T-cell (primary cell): ENCODE results near the gene HIRIP3. TPM values are rescaled to one million over a fixed set of nuclear protein-coding genes. Genes with fewer than 3 reads are reported as not detected.

Experiments used
- ATAC-seq, 4 experiments: fragments of 200-7000 bp in 3 of 4; fragments of 150-1000 bp in 1 of 4; cut with Tn5 transposase; replicated peaks in 1 of 4; 1 replicate in 3 of 4; 2 replicates in 1 of 4; pipeline ENCODE4 v1.10.0; 2021; ENCODE audit warnings: moderate library complexity in 3 of 4, mild to moderate bottlenecking in 2 of 4, moderate number of reproducible peaks in 1 of 4
- CTCF ChIA-PET, 2 donors: fragments of 300-600 bp; sonication (Branson Sonifier 250); formaldehyde crosslinking; loops; one replicate each; lab custom pipeline; 2022; ENCODE audit warnings: antibody characterized with exemption in 2 of 2; lab: Charles Lee
- POLR2A ChIA-PET, 2 donors: fragments of 300-600 bp; sonication (Branson Sonifier 250); formaldehyde crosslinking; loops; one replicate each; lab custom pipeline; 2022; ENCODE audit warnings: antibody characterized with exemption in 2 of 2; lab: Charles Lee
- DNase-seq, 35 experiments: peaks; one replicate each; pipeline versions ENCODE4 v3.0.0 to v3.0.0-alpha.2; 2013 to 2023
- H3K27ac ChIP-seq: one replicate; pipeline ENCODE4 v1.5.1; 2013; ENCODE audit warnings: low read length
- H3K27me3 ChIP-seq, 2 experiments: replicated peaks in 1 of 2; 1 replicate in 1 of 2; 2 replicates in 1 of 2; pipeline versions ENCODE4 v1.6.1 to v1.7.0; 2013; ENCODE audit warnings: low read length in 1 of 2, mixed read lengths in 1 of 2; ENCODE audit not compliant: control insufficient read depth in 2 of 2, insufficient read depth in 2 of 2; ENCODE audit errors: extremely low read depth in 1 of 2
- H3K36me3 ChIP-seq, 2 donors: 1 replicate in 1 of 2; 2 replicates in 1 of 2; pipeline versions ENCODE4 v1.6.1 to v1.7.0; 2013; ENCODE audit warnings: low read length in 1 of 2; ENCODE audit not compliant: control insufficient read depth in 2 of 2, insufficient read depth in 1 of 2; ENCODE audit errors: extremely low read depth in 1 of 2
- H3K4me1 ChIP-seq, 2 experiments: 1 replicate in 1 of 2; 2 replicates in 1 of 2; pipeline versions ENCODE4 v1.6.1 to v1.7.0; 2013; ENCODE audit warnings: low read length in 2 of 2, mixed read lengths in 1 of 2; ENCODE audit not compliant: insufficient read depth in 2 of 2, control insufficient read depth in 1 of 2; ENCODE audit errors: extremely low read depth in 1 of 2
- H3K4me3 ChIP-seq, 2 donors: 1 replicate in 1 of 2; 2 replicates in 1 of 2; pipeline versions ENCODE4 v1.5.1 to v1.7.0; 2013; ENCODE audit warnings: mild to moderate bottlenecking in 2 of 2, low read length in 1 of 2, moderate library complexity in 1 of 2; ENCODE audit not compliant: control insufficient read depth in 1 of 2; ENCODE audit errors: extremely low read depth in 1 of 2
- H3K9me3 ChIP-seq: 2 replicates; pipeline ENCODE4 v1.7.0; 2013
- H3K27ac Mint-ChIP-seq, 2 donors: one replicate each; pipeline ENCODE4 v1.8.0; 2020 to 2021; ENCODE audit warnings: mild to moderate bottlenecking in 2 of 2, mixed read lengths in 2 of 2
- H3K27me3 Mint-ChIP-seq, 2 donors: one replicate each; pipeline ENCODE4 v1.8.0; 2021 to 2022; ENCODE audit warnings: mixed read lengths in 2 of 2
- H3K36me3 Mint-ChIP-seq: one replicate; pipeline ENCODE4 v1.8.0; 2021; ENCODE audit warnings: mixed read lengths
- H3K4me1 Mint-ChIP-seq, 3 donors: one replicate each; pipeline ENCODE4 v1.8.0; 2020 to 2022; ENCODE audit warnings: mixed read lengths in 3 of 3, mild to moderate bottlenecking in 1 of 3
- H3K4me3 Mint-ChIP-seq, 3 donors: one replicate each; pipeline ENCODE4 v1.8.0; 2020 to 2022; ENCODE audit warnings: mild to moderate bottlenecking in 3 of 3, mixed read lengths in 3 of 3, moderate library complexity in 3 of 3
- H3K9me3 Mint-ChIP-seq, 3 donors: one replicate each; pipeline ENCODE4 v1.8.0; 2020 to 2022; ENCODE audit warnings: mixed read lengths in 3 of 3
- WGBS: methylation state at CpG from one replicate; pipeline ENCODE4 v1.1.5; 2013; ENCODE audit warnings: missing lambda C conversion rate; ENCODE audit not compliant: insufficient coverage; 5-methylcytosine and 5-hydroxymethylcytosine counted together
- total RNA-seq, 35 experiments: library from RNA in 6 of 35; stranded (reverse) in 6 of 35; fragments of 120-200 nt in 1 of 35; gene quantifications; one replicate each; pipeline versions ENCODE4 v1.2.1 to v1.2.4 and lab custom pipeline; 2013 to 2026

Gene HIRIP3
- total RNA-seq, 5 donors from 2014 or later (not counting 1 experiment from before 2014, with no cell fraction given): 15.0 to 22.8 (median 20.3) TPM

GRCh38 chr16:30007378-30007895 is 12.0 kb upstream of the HIRIP3 start:
- Histone ChIP-seq H3K4me3 (no peak overlapping the region), H3K27ac (no peak overlapping the region), H3K4me1 (peaks cover 3 to 31% of the 10 kb centered on the region in 2 experiments), H3K9me3 (no peaks in the 10 kb centered on the region), H3K27me3 (peaks cover 4 to 44% of the 10 kb centered on the region in 2 experiments), H3K36me3 (peaks cover 3 to 9% of the 10 kb centered on the region in 2 donors)
- Mint-ChIP-seq H3K27me3 (peaks cover 4 to 25% of the 10 kb centered on the region in 2 donors), H3K9me3 (no peaks in the 10 kb centered on the region), H3K4me1 (peaks cover 6 to 15% (median 15%) of the 10 kb centered on the region in 3 donors), H3K4me3 (no peak overlapping the region), H3K36me3 (no peaks in the 10 kb centered on the region), H3K27ac (no peak overlapping the region)
- CTCF ChIA-PET: no interaction called here
- ATAC-seq (no peak), DNase-seq (no peak)
- POLR2A ChIA-PET: no interaction called here
- WGBS: 82% methylated on average over 6 of the region's 11 CpGs

DNA sequence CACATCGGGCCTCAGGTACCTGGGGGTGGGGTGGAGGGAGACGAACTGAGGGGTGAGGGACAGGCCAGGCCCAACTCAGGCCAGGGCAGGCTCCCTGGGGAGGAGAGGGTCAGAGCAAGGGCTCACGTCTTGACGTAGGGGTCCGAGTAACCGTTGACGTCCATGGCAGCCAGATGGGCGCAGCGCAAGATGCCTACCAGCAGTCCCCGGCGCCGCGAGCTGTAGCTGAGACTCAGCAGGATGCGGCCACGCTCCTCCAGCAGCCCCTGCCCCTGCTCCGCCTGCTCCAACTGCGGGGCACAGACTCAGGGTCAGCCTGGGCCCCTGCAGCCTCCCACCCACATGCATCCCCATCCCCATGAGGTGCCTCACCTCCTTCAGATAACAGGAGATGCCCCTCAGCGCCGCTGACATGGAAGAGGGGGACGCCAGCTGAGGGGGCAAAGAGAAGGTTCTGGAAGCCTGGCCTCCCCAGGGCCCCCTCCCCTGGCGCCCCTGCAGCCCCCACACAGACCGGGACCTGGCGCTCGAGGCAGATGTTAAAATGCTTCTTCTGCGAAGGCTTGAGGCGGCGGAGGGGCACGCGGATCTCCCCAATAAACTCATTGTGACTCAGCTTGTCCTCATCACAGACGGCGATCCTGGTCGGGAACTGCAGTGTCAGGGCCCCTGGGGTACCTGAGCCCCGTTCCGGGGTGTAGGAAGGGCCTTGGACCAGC is 11.4 kb upstream of the HIRIP3 start:
- 94% methylated on average over 31 of the region's 34 CpGs for WGBS
- H3K27me3 Mint-ChIP-seq: peaks cover under 1 to 21% of the 10 kb centered on the region in 2 donors

GRCh38 chr16:30006095-30006473 is 10.7 kb upstream of the HIRIP3 start:
- peaks cover 0 to 20% of the 10 kb centered on the region in 2 donors for H3K27me3 Mint-ChIP-seq
- H3K9me3 ChIP-seq: no peaks in the 10 kb centered on the region
- no peak overlapping the region for H3K4me3 Mint-ChIP-seq
- CTCF ChIA-PET: no interaction called here
- peaks cover 4 to 31% of the 10 kb centered on the region in 2 experiments for H3K27me3 ChIP-seq
- H3K27ac Mint-ChIP-seq: no peak overlapping the region
- H3K27ac ChIP-seq: no peak overlapping the region
- H3K9me3 Mint-ChIP-seq: no peaks in the 10 kb centered on the region
- H3K4me1 ChIP-seq: peaks cover 3 to 24% of the 10 kb centered on the region in 2 experiments
- DNase-seq (no peak), ATAC-seq (no peak)
- H3K4me3 ChIP-seq: no peak overlapping the region
- peaks cover 7 to 17% of the 10 kb centered on the region in 2 donors for H3K36me3 ChIP-seq
- POLR2A ChIA-PET: no interaction called here
- 97% methylated on average over 18 of the region's 18 CpGs for WGBS
- peaks cover 7% of the 10 kb centered on the region for H3K36me3 Mint-ChIP-seq
- H3K4me1 Mint-ChIP-seq: peaks cover 8 to 11% (median 10%) of the 10 kb centered on the region in 3 donors

More for the DNA sequence above, 11.4 kb upstream of the HIRIP3 start:
- ChIA-PET CTCF (interaction anchor here in 1 of 2 donors (0.6 kb wide), 1 partner anchor 306 kb away, joined by 7 read pairs; no protein-coding TSS in a partner anchor), POLR2A (no interaction called here)
- Histone ChIP-seq H3K4me1 (peaks cover 3 to 28% of the 10 kb centered on the region in 2 experiments), H3K27me3 (peaks cover 4 to 38% of the 10 kb centered on the region in 2 experiments), H3K9me3 (no peaks in the 10 kb centered on the region), H3K27ac (no peak overlapping the region), H3K36me3 (peaks cover 3 to 10% of the 10 kb centered on the region in 2 donors), H3K4me3 (no peak overlapping the region)
- H3K4me1 Mint-ChIP-seq: peaks cover 7 to 12% (median 11%) of the 10 kb centered on the region in 3 donors
- H3K27ac Mint-ChIP-seq: no peak overlapping the region
- H3K9me3 Mint-ChIP-seq: no peaks in the 10 kb centered on the region
- DNase-seq (no peak), ATAC-seq (no peak)
- peaks cover 6% of the 10 kb centered on the region for H3K36me3 Mint-ChIP-seq
- H3K4me3 Mint-ChIP-seq: no peak overlapping the region

- CTCF ChIA-PET: no interaction called here
- peak in 22 of 35 experiments; percentile 22 to 67 (median 33) for DNase-seq
Measured at GRCh38 chr16:30005341-30006094, 10.1 kb upstream of the HIRIP3 start.

DNA sequence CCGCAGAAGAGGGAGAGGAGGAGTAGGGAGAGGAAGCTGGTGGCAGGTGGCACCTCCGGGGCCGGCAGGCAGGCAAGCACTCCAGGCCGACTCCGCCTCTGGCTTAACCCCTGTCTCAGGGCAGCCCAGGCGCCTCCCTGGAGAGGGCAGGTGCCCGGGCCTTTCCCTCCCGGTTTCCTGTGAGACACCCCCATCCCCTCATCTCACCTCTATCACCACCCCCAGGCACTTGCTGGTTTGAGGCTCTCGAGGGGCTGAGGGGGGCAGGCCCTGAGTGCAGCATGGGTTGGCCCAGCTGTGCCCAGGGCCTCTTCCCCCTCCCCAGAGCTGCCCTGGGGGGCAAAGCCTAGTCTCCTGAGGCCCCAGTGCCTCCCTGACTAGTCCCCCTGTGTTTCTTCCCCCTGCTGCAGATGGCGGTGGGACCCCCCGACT is 9.4 kb upstream of the HIRIP3 start:
- DNase-seq (no peak), ATAC-seq (peak in 2 of 4 experiments; percentile 6 to 43)
- Histone ChIP-seq H3K4me3 (no peak overlapping the region), H3K27me3 (peaks cover 0 to 20% of the 10 kb centered on the region in 2 experiments), H3K27ac (no peak overlapping the region), H3K9me3 (no peaks in the 10 kb centered on the region), H3K36me3 (peaks cover 7 to 26% of the 10 kb centered on the region in 2 donors), H3K4me1 (peaks cover 0 to 14% of the 10 kb centered on the region in 2 experiments)
- H3K27ac Mint-ChIP-seq: no peak overlapping the region
- ChIA-PET POLR2A (no interaction called here), CTCF (interaction anchor here in 1 of 2 donors (0.7 kb wide), 1 partner anchor 1213 kb away, joined by 6 read pairs; no protein-coding TSS in a partner anchor)
- WGBS: no CpG with 5 or more reads among the region's 11 CpGs
- H3K4me1 Mint-ChIP-seq: peaks cover 4 to 8% (median 5%) of the 10 kb centered on the region in 3 donors
- no peak overlapping the region for H3K4me3 Mint-ChIP-seq
- H3K27me3 Mint-ChIP-seq: peaks cover 0 to 13% of the 10 kb centered on the region in 2 donors
- H3K9me3 Mint-ChIP-seq: no peaks in the 10 kb centered on the region
- peaks cover 7% of the 10 kb centered on the region for H3K36me3 Mint-ChIP-seq

More at GRCh38 chr16:30005341-30006094, 10.1 kb upstream of the HIRIP3 start:
- Histone ChIP-seq H3K27ac (no peak overlapping the region), H3K27me3 (peaks cover 3 to 27% of the 10 kb centered on the region in 2 experiments), H3K9me3 (no peaks in the 10 kb centered on the region), H3K4me1 (peaks cover 2 to 21% of the 10 kb centered on the region in 2 experiments), H3K4me3 (no peak overlapping the region), H3K36me3 (peaks cover 7 to 23% of the 10 kb centered on the region in 2 donors)
- POLR2A ChIA-PET: no interaction called here
- WGBS: 82% methylated on average over 29 of the region's 35 CpGs
- H3K4me1 Mint-ChIP-seq: peaks cover 8 to 10% (median 9%) of the 10 kb centered on the region in 3 donors
- H3K27ac Mint-ChIP-seq: no peak overlapping the region
- peak; percentile 44 to 77 (median 64) for ATAC-seq
- no peaks in the 10 kb centered on the region for H3K9me3 Mint-ChIP-seq
- no peak overlapping the region for H3K4me3 Mint-ChIP-seq
- H3K27me3 Mint-ChIP-seq: peaks cover 0 to 19% of the 10 kb centered on the region in 2 donors
- peaks cover 7% of the 10 kb centered on the region for H3K36me3 Mint-ChIP-seq

DNA sequence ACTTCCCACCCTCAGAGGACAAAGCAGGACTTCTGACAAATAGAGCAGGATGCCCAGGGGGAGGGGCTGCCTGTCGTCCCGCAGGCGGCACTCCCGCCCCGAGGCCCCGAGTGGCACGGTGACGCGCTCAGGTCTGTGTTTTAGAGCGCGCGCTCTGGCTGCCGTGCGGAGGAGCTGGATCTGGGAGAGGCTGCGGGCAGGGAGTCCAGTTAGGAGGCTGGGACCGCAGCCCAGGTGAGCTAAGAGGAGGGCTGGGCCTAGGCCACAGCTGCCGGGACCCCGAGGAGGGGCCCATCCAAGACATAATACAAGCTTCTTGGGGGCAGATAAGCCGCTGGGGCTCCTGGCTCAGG is 9.0 kb upstream of the HIRIP3 start:
- no peak overlapping the region for H3K4me3 Mint-ChIP-seq
- WGBS: 91% methylated on average over 15 of the region's 19 CpGs

More for the DNA sequence above, 9.0 kb upstream of the HIRIP3 start:
- Histone ChIP-seq H3K27me3 (peaks cover 0 to 16% of the 10 kb centered on the region in 2 experiments), H3K9me3 (no peaks in the 10 kb centered on the region), H3K36me3 (peaks cover 7 to 31% of the 10 kb centered on the region in 2 donors), H3K4me3 (no peak overlapping the region), H3K27ac (no peak overlapping the region), H3K4me1 (peaks cover 0 to 13% of the 10 kb centered on the region in 2 experiments)
- ATAC-seq (no peak), DNase-seq (no peak)
- Mint-ChIP-seq H3K27me3 (peaks cover 0 to 10% of the 10 kb centered on the region in 2 donors), H3K36me3 (peaks cover 11% of the 10 kb centered on the region), H3K9me3 (no peaks in the 10 kb centered on the region), H3K27ac (no peak overlapping the region), H3K4me1 (peaks cover 6 to 13% (median 7%) of the 10 kb centered on the region in 3 donors)
- ChIA-PET CTCF (interaction anchor here (0.7 to 0.9 kb wide), 2 partner anchors 33 to 1213 kb away, joined by 4 to 6 read pairs; no protein-coding TSS in a partner anchor), POLR2A (no interaction called here)
